Upper lobe of right lung (tissue), 1 donor: ENCODE measurements around the gene TBX19. TPM values are rescaled to one million over a fixed set of nuclear protein-coding genes. Genes with fewer than 3 reads are reported as not detected.
"Not testable (repeated sequence)": the region's sequence is repeated elsewhere in the genome, so short reads cannot be mapped to it uniquely, and the experiment has no call there.

ENCODE experiments used
- ATAC-seq: fragments of 200-7000 bp; cut with Tn5 transposase; one replicate; pipeline ENCODE4 v1.9.1; 2020; ENCODE audit warnings: mild to moderate bottlenecking, moderate library complexity
- DNase-seq: peaks from one replicate; pipeline ENCODE4 v3.0.0-alpha.2; 2020
- H3K27ac ChIP-seq: fragments of 200-600 bp; one replicate; pipeline ENCODE4 v1.8.0; 2022
- H3K27me3 ChIP-seq: fragments of 200-600 bp; one replicate; pipeline ENCODE4 v1.8.0; 2022; ENCODE audit warnings: mild to moderate bottlenecking
- H3K36me3 ChIP-seq: fragments of 200-600 bp; one replicate; pipeline ENCODE4 v1.8.0; 2022
- H3K4me1 ChIP-seq: fragments of 200-600 bp; one replicate; pipeline ENCODE4 v1.8.0; 2022
- H3K4me3 ChIP-seq: fragments of 200-600 bp; one replicate; pipeline ENCODE4 v1.8.0; 2022; ENCODE audit warnings: mild to moderate bottlenecking
- H3K9me3 ChIP-seq: fragments of 200-600 bp; one replicate; pipeline ENCODE4 v1.8.0; 2022
- CTCF ChIP-seq: fragments of 200-600 bp; IDR thresholded peaks from one replicate; pipeline ENCODE4 v1.8.0; 2022; ENCODE audit warnings: antibody characterized with exemption
- intact Hi-C: fragments of 100-400 bp; cut with DNase I; formaldehyde crosslinking; loops from one replicate; pipeline ENCODE4 v1.11.0; 2022
- total RNA-seq: library from RNA; stranded (reverse); fragmentation: NEBNext Ultra II Directional; extraction: Animal tissue kit (Norgen Biotek cat#: 25700); gene quantifications from one replicate; pipeline ENCODE4 v1.2.1, GENCODE V29; 2021
- donor health status: DM: no; HTN: yes; CAD: no; lungs with severe emphysema.

Gene TBX19
- total RNA-seq, 1 donor from 2014 or later = 3.5 TPM

- intact Hi-C loops = loop anchor here (10.0 kb wide), 1 partner anchor 91 kb away; no protein-coding TSS in a partner anchor
- no peak overlapping the region for H3K27ac ChIP-seq
Observed at GRCh38 chr1:168343566-168343965, 62.9 kb downstream of the TBX19 start.

GRCh38 chr1:168344517-168344916 is 63.8 kb downstream of the TBX19 start:
- no peak overlapping the region for H3K27ac ChIP-seq
- no peak for ATAC-seq

More at GRCh38 chr1:168343566-168343965, 62.9 kb downstream of the TBX19 start:
- peak; percentile 10 for TF ChIP-seq CTCF
- peak; percentile 19 for ATAC-seq
- Histone ChIP-seq H3K9me3 (no peaks in the 10 kb centered on the region), H3K4me1 (peaks cover 10% of the 10 kb centered on the region), H3K4me3 (no peak overlapping the region), H3K27me3 (no peaks in the 10 kb centered on the region), H3K36me3 (no peaks in the 10 kb centered on the region)
- no peak for DNase-seq

GRCh38 chr1:168345939-168346338 is 65.3 kb downstream of the TBX19 start:
- intact Hi-C loops = loop anchor here (10.0 kb wide), 1 partner anchor 89 kb away; no protein-coding TSS in a partner anchor

More at GRCh38 chr1:168344517-168344916, 63.8 kb downstream of the TBX19 start:
- DNase-seq = no peak
- Histone ChIP-seq H3K4me1 (peaks cover 10% of the 10 kb centered on the region), H3K27me3 (no peaks in the 10 kb centered on the region), H3K9me3 (no peaks in the 10 kb centered on the region), H3K4me3 (no peak overlapping the region), H3K36me3 (no peaks in the 10 kb centered on the region)
- no peak for TF ChIP-seq CTCF
- intact Hi-C loops = loop anchor here (10.0 kb wide), 1 partner anchor 90 kb away; no protein-coding TSS in a partner anchor

GRCh38 chr1:168347630-168348029 is 67.0 kb downstream of the TBX19 start:
- Histone ChIP-seq H3K27ac (no peak overlapping the region), H3K4me1 (peaks cover 5% of the 10 kb centered on the region), H3K36me3 (no peaks in the 10 kb centered on the region), H3K9me3 (no peaks in the 10 kb centered on the region), H3K27me3 (no peaks in the 10 kb centered on the region), H3K4me3 (peak overlapping the region; percentile 44)
- ATAC-seq (no peak), DNase-seq (no peak)
- intact Hi-C loops = loop anchor here (10.0 kb wide), 1 partner anchor 87 kb away; no protein-coding TSS in a partner anchor
- no peak for TF ChIP-seq CTCF

More at GRCh38 chr1:168345939-168346338, 65.3 kb downstream of the TBX19 start:
- Histone ChIP-seq H3K4me3 (no peak overlapping the region), H3K9me3 (no peaks in the 10 kb centered on the region), H3K27me3 (no peaks in the 10 kb centered on the region), H3K27ac (no peak overlapping the region), H3K36me3 (no peaks in the 10 kb centered on the region), H3K4me1 (peaks cover 10% of the 10 kb centered on the region)
- ATAC-seq (no peak), DNase-seq (no peak)
- TF ChIP-seq CTCF = no peak

GRCh38 chr1:168348146-168348709 is 67.6 kb downstream of the TBX19 start:
- ATAC-seq (no peak), DNase-seq (no peak)
- peak overlapping the region; percentile 44 for H3K4me3 ChIP-seq
- H3K27me3 ChIP-seq = no peaks in the 10 kb centered on the region
- no peaks in the 10 kb centered on the region for H3K9me3 ChIP-seq
- no peaks in the 10 kb centered on the region for H3K36me3 ChIP-seq
- no peak overlapping the region for H3K27ac ChIP-seq
- H3K4me1 ChIP-seq = peaks cover under 1% of the 10 kb centered on the region
- no peak for TF ChIP-seq CTCF
- intact Hi-C loops = loop anchor here (10.0 kb wide), 1 partner anchor 87 kb away; no protein-coding TSS in a partner anchor

- ATAC-seq, H3K27me3 ChIP-seq, H3K36me3 ChIP-seq, H3K4me1 ChIP-seq, H3K27ac ChIP-seq, DNase-seq, H3K4me3 ChIP-seq, intact Hi-C loops, H3K9me3 ChIP-seq: not testable (repeated sequence)
Observed at GRCh38 chr1:168354335-168355269, 73.9 kb downstream of the TBX19 start.
